Esophagus squamous epithelium (tissue), 5 donors: ENCODE measurements around the gene CLOCK. TPM values are rescaled to one million over a fixed set of nuclear protein-coding genes. Genes with fewer than 3 reads are reported as not detected.

Experiments
- DNase-seq: peaks from one replicate; lab custom pipeline; 2025; lab: John Stamatoyannopoulos, UW
- H3K27ac ChIP-seq, 4 donors: fragments of 200-600 bp; sonication (generic); one replicate each; pipeline ENCODE4 v1.5.1; 2016 to 2019; ENCODE audit warnings: mild to moderate bottlenecking in 1 of 4
- H3K27me3 ChIP-seq, 4 donors: fragments of 200-600 bp; sonication (generic); 1 replicate in 3 of 4; 2 replicates in 1 of 4; pipeline versions ENCODE4 v1.5.1 to v1.6.0; 2017 to 2021; ENCODE audit warnings: antibody characterized with exemption in 1 of 4
- H3K36me3 ChIP-seq, 3 donors: fragments of 200-600 bp; sonication (generic); one replicate each; pipeline ENCODE4 v1.5.1; 2016 to 2019
- H3K4me1 ChIP-seq, 3 donors: fragments of 200-600 bp; sonication (generic); one replicate each; pipeline ENCODE4 v1.5.1; 2017 to 2019
- H3K4me3 ChIP-seq, 4 donors: fragments of 200-600 bp; sonication (generic); 1 replicate in 3 of 4; 2 replicates in 1 of 4; pipeline ENCODE4 v1.5.1; 2016 to 2019; ENCODE audit warnings: mild to moderate bottlenecking in 2 of 4, moderate library complexity in 1 of 4
- H3K9me3 ChIP-seq, 3 donors: fragments of 200-600 bp; sonication (generic); one replicate each; pipeline ENCODE4 v1.5.1; 2016 to 2019
- POLR2A ChIP-seq, 4 donors: fragments of 450-650 bp; IDR thresholded peaks; one replicate each; pipeline ENCODE4 v1.6.1; 2017; ENCODE audit warnings: antibody characterized with exemption in 4 of 4, mild to moderate bottlenecking in 4 of 4, moderate library complexity in 3 of 4
- WGBS, 2 donors: methylation state at CpG; one replicate each; pipeline ENCODE4 v1.1.5; 2018; 5-methylcytosine and 5-hydroxymethylcytosine counted together
- intact Hi-C: fragments of 100-400 bp; cut with DNase I; formaldehyde crosslinking; loops from one replicate; pipeline ENCODE4 v1.15.0; 2022
- total RNA-seq, 4 donors: library from RNA; depleted of rRNA; stranded (reverse); fragments of >200 nt; gene quantifications; one replicate each; pipeline ENCODE4 v1.1.0, GENCODE V29; 2016
- TF ChIP-seq, protein P1 (sequence below), 6 experiments: fragments of 450-650 bp in 4 of 6; fragments of 200-600 bp in 2 of 6; sonication (generic) in 2 of 6; IDR thresholded peaks; one replicate each; pipeline ENCODE4 v1.5.1; 2016 to 2019; ENCODE audit warnings: antibody characterized with exemption in 6 of 6, mild to moderate bottlenecking in 4 of 6, moderate library complexity in 4 of 6
- donor health status: DM: yes; HTN: yes; CAD: no.

The CLOCK gene
- total RNA-seq, 4 donors from 2014 or later: 15.2 to 39.3 (median 32.6) TPM

DNA sequence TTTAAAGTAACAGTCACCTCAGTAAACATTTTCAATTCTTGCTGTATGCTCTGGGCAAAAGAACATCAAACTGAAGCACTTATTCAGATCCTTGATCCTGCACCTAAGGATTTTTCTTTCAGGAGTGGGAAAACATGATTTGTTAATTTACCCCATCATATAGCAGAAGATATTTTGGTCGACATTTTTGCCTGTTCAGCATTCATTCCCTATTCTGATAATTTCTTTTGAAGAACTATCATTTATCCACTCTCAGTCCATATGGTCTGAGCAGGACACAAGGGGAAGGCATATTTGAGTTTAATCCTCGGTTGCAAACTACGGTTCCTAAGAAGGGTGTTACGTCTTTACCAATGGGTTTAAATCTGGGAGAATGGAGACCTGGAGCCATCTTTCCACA lies 1.2 kb upstream of the CLOCK start:
- WGBS, 2 donors: 58 to 64% methylated on average over 4 of the region's 4 CpGs
- Histone ChIP-seq H3K27me3 (no peaks in the 10 kb centered on the region), H3K9me3 (no peaks in the 10 kb centered on the region), H3K4me3 (peak overlapping the region in 2 of 4 donors; percentile 94 to 99), H3K27ac (peak overlapping the region in 3 of 4 donors; percentile 99 to 100 (median 99)), H3K4me1 (peaks cover 6 to 54% (median 10%) of the 10 kb centered on the region in 3 donors), H3K36me3 (no peaks in the 10 kb centered on the region)
- no peak for DNase-seq
- intact Hi-C loops: loop anchor here (5.0 kb wide), 1 partner anchor 201 kb away; the partner anchor contains the start of gene SRD5A3
- no peak for TF ChIP-seq POLR2A (IDR thresholded peaks at IDR 0.05)
- TF ChIP-seq, protein P1, sequence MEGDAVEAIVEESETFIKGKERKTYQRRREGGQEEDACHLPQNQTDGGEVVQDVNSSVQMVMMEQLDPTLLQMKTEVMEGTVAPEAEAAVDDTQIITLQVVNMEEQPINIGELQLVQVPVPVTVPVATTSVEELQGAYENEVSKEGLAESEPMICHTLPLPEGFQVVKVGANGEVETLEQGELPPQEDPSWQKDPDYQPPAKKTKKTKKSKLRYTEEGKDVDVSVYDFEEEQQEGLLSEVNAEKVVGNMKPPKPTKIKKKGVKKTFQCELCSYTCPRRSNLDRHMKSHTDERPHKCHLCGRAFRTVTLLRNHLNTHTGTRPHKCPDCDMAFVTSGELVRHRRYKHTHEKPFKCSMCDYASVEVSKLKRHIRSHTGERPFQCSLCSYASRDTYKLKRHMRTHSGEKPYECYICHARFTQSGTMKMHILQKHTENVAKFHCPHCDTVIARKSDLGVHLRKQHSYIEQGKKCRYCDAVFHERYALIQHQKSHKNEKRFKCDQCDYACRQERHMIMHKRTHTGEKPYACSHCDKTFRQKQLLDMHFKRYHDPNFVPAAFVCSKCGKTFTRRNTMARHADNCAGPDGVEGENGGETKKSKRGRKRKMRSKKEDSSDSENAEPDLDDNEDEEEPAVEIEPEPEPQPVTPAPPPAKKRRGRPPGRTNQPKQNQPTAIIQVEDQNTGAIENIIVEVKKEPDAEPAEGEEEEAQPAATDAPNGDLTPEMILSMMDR (IDR thresholded peaks at IDR 0.05): no peak

DNA sequence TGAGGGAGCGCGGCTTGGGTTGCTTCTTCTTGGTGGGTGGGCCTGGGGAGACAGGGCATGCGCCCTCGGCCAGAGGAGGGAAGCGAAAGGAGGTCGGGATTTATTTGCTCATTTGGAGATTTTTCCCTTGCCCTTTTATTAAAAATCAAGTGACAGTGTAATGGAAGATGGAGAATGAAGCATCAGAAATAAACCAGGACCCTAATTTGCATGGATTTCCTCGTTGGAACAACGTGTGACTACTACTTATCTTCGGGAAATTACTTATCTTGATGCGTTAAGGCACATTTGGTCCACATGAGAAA lies 709 bp upstream of the CLOCK start:
- WGBS, 2 donors: 3 to 5% methylated on average over 9 to 10 of the region's 10 CpGs

DNA sequence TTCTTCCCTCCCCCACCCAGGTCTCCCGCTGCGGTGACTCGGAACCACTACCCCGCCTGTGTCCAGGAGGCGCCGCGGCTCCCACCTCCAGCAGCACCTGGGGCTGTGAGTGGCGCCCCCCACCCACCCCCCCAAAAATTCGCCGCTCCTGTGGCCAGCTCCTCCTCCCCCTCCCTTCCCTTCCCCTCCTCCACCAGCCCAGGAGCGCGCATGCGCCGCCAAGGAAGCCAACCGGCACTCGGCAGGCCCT lies 278 bp downstream of the CLOCK start:
- no CpG with 5 or more reads among the region's 16 CpGs for WGBS, 2 donors
- no peak for DNase-seq
- Histone ChIP-seq H3K9me3 (no peaks in the 10 kb centered on the region), H3K27me3 (no peaks in the 10 kb centered on the region), H3K4me1 (peaks cover 8 to 57% (median 10%) of the 10 kb centered on the region in 3 donors), H3K4me3 (peak overlapping the region; percentile 93 to 99 (median 95)), H3K36me3 (no peaks in the 10 kb centered on the region), H3K27ac (peak overlapping the region; percentile 99 to 100 (median 99))
- no peak for TF ChIP-seq POLR2A (IDR thresholded peaks at IDR 0.05)
- TF ChIP-seq, protein P1 (IDR thresholded peaks at IDR 0.05): no peak
- intact Hi-C loops: loop anchor here (5.0 kb wide), 1 partner anchor 199 kb away; the partner anchor contains the start of gene SRD5A3

More for the DNA sequence above, 709 bp upstream of the CLOCK start:
- Histone ChIP-seq H3K4me3 (peak overlapping the region; percentile 93 to 99 (median 95)), H3K27me3 (no peaks in the 10 kb centered on the region), H3K36me3 (no peaks in the 10 kb centered on the region), H3K27ac (peak overlapping the region; percentile 99 to 100 (median 99)), H3K4me1 (peaks cover 8 to 57% (median 10%) of the 10 kb centered on the region in 3 donors), H3K9me3 (no peaks in the 10 kb centered on the region)
- TF ChIP-seq, protein P1 (IDR thresholded peaks at IDR 0.05): no peak
- no peak for TF ChIP-seq POLR2A (IDR thresholded peaks at IDR 0.05)
- no peak for DNase-seq
- intact Hi-C loops: loop anchor here (5.0 kb wide), 1 partner anchor 200 kb away; the partner anchor contains the start of gene SRD5A3

DNA sequence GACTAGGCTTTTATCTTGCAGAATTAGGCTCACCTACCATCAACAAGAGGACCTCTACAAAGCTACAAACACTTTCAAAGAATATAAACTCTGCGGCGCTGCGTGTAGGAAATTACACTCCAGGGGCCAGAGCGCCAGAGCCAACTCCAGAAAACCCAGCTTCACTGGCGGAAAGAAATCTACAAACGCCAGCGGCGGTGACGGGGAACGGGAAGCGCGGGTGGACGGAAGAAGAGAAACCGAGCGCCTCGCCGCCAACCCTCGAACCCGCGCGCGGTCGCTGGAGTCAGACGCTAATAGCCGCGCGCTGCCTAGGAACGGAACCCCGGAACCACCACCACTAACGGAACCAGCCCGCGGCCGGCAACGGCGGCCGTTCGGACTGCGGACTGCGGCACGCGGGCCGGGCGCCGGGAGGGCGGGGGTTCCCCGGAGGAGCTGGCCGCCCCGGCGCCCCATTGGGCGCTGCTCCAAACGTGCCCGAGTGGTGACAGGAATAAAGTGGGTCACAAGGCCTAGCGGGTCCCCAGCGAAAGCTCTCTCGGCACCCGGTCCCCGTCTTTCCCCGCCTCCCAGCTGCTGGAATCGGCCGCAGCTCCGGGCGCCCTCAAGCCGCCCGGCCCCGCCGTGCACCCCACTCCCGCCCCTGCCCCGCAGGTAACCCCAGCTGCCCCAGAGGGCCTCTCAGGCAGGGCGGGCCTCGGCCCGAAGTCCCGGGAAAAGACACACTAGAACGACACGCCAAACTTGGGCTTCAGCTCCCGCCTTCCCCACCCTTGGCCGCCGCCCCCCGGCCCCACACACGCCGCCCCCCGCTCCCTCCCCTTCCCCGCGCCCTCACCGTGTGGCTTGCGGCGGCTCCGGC lies 836 bp downstream of the CLOCK start:
- 0% methylated on average over 4 to 15 of the region's 87 CpGs for WGBS, 2 donors
- Histone ChIP-seq H3K27me3 (no peaks in the 10 kb centered on the region), H3K36me3 (no peaks in the 10 kb centered on the region), H3K4me3 (peak overlapping the region; percentile 93 to 99 (median 95)), H3K4me1 (peaks cover 8 to 57% (median 10%) of the 10 kb centered on the region in 3 donors), H3K9me3 (no peaks in the 10 kb centered on the region), H3K27ac (peak overlapping the region; percentile 99 to 100 (median 99))
- intact Hi-C loops: loop anchor here (5.0 kb wide), 1 partner anchor 199 kb away; the partner anchor contains the start of gene SRD5A3
- DNase-seq: peak; percentile 19
- TF ChIP-seq POLR2A (IDR thresholded peaks at IDR 0.05): peak in 2 of 4 donors; percentile 34 to 44
- TF ChIP-seq, protein P1 (IDR thresholded peaks at IDR 0.05): no peak

DNA sequence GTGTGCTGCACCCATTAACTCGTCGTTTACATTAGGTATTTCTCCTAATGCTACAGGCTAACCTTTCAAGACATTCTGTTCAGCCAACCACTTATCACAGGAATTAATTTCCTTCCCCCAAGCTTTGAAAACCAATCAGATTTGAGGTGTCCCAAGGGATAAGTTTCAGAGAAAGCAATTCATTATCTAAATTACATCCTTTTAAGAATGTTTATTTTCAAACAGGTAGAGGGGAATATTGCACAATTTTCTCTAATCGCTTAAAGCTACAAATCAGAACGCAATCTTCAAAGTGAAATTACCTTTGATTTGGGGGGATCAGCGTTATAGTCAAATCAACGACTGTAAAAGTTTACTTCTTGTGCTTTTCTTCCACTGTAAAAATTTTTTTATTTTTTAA lies 1.6 kb downstream of the CLOCK start:
- H3K4me3 ChIP-seq: peak overlapping the region; percentile 93 to 99 (median 95)
- whole genome bisulfite sequencing, 2 donors: 2 to 7% methylated on average over 6 of the region's 6 CpGs
- TF ChIP-seq, protein P1 (IDR thresholded peaks at IDR 0.05): no peak
- TF ChIP-seq POLR2A (IDR thresholded peaks at IDR 0.05): no peak
- peaks cover 8 to 53% (median 10%) of the 10 kb centered on the region in 3 donors for H3K4me1 ChIP-seq
- H3K36me3 ChIP-seq: peaks cover 0 to 4% (median 0%) of the 10 kb centered on the region in 3 donors
- peak overlapping the region; percentile 99 to 100 (median 99) for H3K27ac ChIP-seq
- no peaks in the 10 kb centered on the region for H3K9me3 ChIP-seq
- no peak for DNase-seq
- no peaks in the 10 kb centered on the region for H3K27me3 ChIP-seq
- intact Hi-C loops: loop anchor here (5.0 kb wide), 1 partner anchor 198 kb away; the partner anchor contains the start of gene SRD5A3
